Fibroblast of villous mesenchyme (primary cell): ENCODE results near the gene RPS26. TPM values are rescaled to one million over a fixed set of nuclear protein-coding genes. Genes with fewer than 3 reads are reported as not detected.

Experiments
- DNase-seq: peaks from one replicate; pipeline ENCODE4 v3.0.0-alpha.2; 2010; ENCODE audit warnings: low read depth
- H3K4me3 ChIP-seq: 2 replicates; pipeline ENCODE4 v1.5.1; 2011; ENCODE audit warnings: low read depth, mild to moderate bottlenecking, low read length
- total RNA-seq: library from RNA; depleted of rRNA; stranded (reverse); fragments of >200 nt; gene quantifications from 2 replicates; pipeline ENCODE4 v1.2.3, GENCODE V29; 2012
- TF ChIP-seq, protein P1 (sequence below): IDR thresholded peaks from 2 replicates; pipeline ENCODE4 v1.5.1; 2012; ENCODE audit warnings: low read depth, mild to moderate bottlenecking, low read length; ENCODE audit not compliant: insufficient read depth

Gene RPS26
- total RNA-seq, 1 donor: 313 TPM

DNA sequence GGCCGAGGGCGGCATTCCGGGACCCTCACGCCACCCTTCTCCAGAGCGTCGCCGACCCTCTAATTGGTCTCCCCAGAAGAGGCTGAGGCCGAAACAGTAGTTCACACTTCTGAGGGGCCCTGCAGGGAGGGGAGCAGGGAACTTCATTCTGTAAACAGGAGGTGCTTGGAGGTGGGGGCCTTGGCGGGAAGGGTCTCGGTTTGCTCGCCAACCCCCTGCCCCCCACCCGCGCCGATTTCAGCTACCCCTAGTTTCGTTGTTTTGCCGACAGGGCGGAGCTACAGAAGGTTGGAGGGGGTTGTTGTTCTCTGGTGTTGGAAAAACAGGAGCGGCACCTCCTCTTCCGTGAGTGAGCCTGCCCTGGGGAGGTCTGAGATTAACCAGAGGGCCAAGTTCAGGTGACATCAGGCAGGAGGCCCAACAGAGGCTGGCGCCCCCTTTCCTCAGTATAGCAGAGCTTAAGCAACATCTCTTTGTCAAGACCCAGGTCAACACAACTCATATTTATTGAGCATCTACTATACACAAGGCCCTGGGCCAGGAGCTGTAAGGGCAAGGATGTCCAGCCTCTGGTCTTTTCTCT, 38.9 kb downstream of the RPS26 start:
- DNase-seq: no peak
- TF ChIP-seq, protein P1, sequence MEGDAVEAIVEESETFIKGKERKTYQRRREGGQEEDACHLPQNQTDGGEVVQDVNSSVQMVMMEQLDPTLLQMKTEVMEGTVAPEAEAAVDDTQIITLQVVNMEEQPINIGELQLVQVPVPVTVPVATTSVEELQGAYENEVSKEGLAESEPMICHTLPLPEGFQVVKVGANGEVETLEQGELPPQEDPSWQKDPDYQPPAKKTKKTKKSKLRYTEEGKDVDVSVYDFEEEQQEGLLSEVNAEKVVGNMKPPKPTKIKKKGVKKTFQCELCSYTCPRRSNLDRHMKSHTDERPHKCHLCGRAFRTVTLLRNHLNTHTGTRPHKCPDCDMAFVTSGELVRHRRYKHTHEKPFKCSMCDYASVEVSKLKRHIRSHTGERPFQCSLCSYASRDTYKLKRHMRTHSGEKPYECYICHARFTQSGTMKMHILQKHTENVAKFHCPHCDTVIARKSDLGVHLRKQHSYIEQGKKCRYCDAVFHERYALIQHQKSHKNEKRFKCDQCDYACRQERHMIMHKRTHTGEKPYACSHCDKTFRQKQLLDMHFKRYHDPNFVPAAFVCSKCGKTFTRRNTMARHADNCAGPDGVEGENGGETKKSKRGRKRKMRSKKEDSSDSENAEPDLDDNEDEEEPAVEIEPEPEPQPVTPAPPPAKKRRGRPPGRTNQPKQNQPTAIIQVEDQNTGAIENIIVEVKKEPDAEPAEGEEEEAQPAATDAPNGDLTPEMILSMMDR: no peak
- peak overlapping the region; percentile 70 for H3K4me3 ChIP-seq

DNA sequence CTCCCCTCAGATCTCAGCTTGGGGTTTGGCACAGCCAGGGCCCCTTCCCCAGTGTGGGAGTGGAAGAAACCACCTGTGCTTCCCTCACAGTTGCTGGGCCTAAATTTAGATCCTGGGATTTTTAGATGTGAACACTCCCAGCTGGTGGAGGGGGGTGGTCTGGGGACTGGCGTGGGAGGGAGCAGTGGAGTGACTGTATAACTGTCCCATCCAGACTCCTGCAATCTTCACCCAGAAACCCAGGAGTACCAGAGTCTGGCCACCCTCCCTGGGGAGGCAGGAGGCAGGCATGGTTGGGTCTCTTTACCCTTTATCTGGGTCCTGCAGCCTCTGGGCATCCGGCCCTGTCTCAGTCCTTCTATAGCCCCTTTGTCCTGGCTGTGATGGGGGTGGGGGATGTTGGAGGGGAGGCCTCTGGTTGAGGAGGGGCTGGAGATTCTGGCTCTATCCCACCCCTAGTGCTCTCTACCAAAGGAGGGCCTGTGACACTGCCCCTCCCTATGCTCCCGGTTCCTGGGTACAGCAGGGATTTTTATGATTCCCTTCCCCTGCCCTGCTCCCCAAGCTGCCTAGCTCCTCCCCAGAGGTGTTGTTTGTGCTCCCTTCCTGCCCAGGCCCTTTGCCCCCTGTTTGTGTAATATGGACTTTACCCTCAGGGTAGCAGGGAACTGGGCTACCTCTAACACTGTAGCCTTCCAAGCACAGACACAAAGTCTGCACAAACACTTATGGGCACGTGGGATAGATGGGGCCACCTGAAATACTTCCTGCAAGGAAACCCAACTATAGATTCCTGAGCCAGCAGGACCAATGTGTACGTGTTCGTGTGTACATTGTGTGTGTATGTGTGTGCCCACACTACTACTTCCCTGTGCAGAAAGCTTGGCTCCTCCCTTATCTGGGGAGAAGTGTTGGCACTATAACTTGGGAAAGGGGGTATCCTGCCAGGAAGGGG, 40.0 kb downstream of the RPS26 start:
- DNase-seq: no peak
- TF ChIP-seq, protein P1: no peak
- no peak overlapping the region for H3K4me3 ChIP-seq

DNA sequence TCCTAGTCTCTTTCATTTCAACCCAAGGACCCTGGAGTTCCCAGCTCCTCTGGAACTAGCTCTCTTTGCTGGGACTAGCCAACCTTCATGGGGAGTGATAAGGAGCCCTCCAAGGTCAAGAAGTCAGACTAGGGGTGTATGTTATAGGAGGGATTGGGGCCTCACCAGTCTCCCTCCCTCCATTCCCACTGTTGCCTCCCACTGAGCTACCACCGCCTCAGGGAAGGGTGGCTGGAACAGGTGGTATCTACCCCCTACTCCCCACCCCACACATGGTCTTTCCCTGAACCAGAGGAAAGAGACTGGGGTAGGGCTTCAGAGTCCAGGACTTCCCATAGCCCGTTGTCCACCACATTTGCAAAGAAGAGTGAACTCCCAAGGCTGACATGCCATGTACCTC, 40.7 kb downstream of the RPS26 start:
- TF ChIP-seq, protein P1: no peak
- no peak overlapping the region for H3K4me3 ChIP-seq
- DNase-seq: no peak

DNA sequence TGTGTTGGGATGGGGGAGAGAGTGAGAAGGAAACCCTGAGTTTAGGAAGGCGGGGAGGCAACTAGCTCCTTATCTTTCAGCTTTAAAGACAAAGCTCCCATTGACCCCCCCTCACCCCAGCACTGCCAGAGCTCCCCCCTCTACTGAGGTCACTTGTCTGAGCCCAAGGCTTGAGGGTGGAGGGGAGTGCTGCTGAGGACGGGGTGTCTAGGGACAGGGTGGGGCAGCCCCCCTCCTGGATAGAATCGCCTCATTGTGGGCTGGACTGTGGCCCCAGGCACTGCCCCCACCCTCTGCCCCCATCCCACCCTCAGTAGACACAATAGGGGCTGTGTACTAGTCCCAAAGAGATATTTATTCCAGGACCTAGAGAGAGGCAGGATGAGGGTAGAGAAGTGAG, 41.2 kb downstream of the RPS26 start:
- no peak overlapping the region for H3K4me3 ChIP-seq
- TF ChIP-seq, protein P1: no peak
- DNase-seq: no peak

DNA sequence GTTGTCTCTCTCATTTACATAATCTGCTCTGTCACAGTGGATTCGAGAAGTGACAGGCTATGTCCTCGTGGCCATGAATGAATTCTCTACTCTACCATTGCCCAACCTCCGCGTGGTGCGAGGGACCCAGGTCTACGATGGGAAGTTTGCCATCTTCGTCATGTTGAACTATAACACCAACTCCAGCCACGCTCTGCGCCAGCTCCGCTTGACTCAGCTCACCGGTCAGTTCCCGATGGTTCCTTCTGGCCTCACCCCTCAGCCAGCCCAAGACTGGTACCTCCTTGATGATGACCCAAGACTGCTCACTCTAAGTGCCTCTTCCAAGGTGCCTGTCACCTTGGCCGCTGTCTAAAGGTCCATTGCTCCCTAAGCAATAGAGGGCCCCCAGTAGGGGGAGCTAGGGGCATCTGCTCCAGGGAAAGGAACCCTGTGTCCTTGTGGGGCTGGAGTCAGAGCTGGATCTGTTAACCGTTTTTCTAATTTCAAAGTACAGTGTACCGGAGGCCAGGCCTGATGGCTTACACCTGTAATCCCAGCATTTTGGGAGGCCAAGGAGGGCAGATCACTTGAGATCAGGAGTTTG, 43.3 kb downstream of the RPS26 start:
- TF ChIP-seq, protein P1: peak; percentile 63
- peak; percentile 16 for DNase-seq
- H3K4me3 ChIP-seq: no peak overlapping the region

DNA sequence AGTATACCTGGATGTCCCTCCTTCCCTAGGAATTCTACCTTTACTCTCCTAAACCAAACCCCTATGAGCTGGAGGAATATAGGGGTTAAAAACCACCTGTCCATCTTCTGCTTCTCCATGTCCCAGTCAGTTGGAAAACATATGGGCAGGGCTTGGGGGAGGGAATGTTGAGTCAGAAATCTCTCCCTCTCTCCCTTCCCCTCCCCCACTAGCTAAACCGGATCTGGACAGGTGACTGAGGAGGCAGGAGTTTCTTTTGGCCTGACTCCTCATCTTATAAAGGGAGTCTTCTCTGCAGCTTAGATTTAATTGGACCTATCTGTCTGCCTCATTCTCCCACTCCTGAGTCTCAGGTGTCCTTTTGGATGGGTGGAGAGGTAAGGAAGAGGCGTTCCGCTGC, 44.4 kb downstream of the RPS26 start:
- no peak overlapping the region for H3K4me3 ChIP-seq
- TF ChIP-seq, protein P1: no peak
- DNase-seq: no peak
